Hepatocyte (in vitro differentiated cells): ENCODE measurements around the gene RBAK. TPM values are rescaled to one million over a fixed set of nuclear protein-coding genes. Genes with fewer than 3 reads are reported as not detected.

ENCODE experiments used
- DNase-seq: peaks from one replicate; pipeline ENCODE4 v3.0.0-alpha.2; 2016; ENCODE audit warnings: low spot score
- H2AFZ ChIP-seq: fragments of 200-600 bp; sonication (generic); 2 replicates; pipeline ENCODE4 v1.6.0; 2016; ENCODE audit warnings: antibody characterized with exemption, mild to moderate bottlenecking
- H3K27ac ChIP-seq: fragments of 200-600 bp; sonication (generic); 2 replicates; pipeline ENCODE4 v1.5.1; 2016; ENCODE audit warnings: mild to moderate bottlenecking
- H3K27me3 ChIP-seq: fragments of 200-600 bp; sonication (generic); 2 replicates; pipeline ENCODE4 v1.6.1; 2016
- H3K36me3 ChIP-seq: fragments of 200-600 bp; sonication (generic); replicated peaks from 2 replicates; pipeline ENCODE4 v1.5.1; 2016; ENCODE audit warnings: low read depth; ENCODE audit not compliant: insufficient read depth
- H3K4me1 ChIP-seq: fragments of 200-600 bp; sonication (generic); 2 replicates; pipeline ENCODE4 v1.5.1; 2016; ENCODE audit warnings: mild to moderate bottlenecking, moderate library complexity; ENCODE audit not compliant: insufficient read depth
- H3K4me2 ChIP-seq: fragments of 200-600 bp; sonication (generic); 2 replicates; pipeline ENCODE4 v1.6.0; 2016
- H3K4me3 ChIP-seq: fragments of 200-600 bp; sonication (generic); 2 replicates; pipeline ENCODE4 v1.5.1; 2016; ENCODE audit warnings: mild to moderate bottlenecking
- H3K79me2 ChIP-seq: fragments of 200-600 bp; sonication (generic); 2 replicates; pipeline ENCODE4 v1.6.0; 2017; ENCODE audit warnings: mild to moderate bottlenecking
- H3K9me2 ChIP-seq: fragments of 200-600 bp; sonication (generic); replicated peaks from 2 replicates; pipeline ENCODE4 v1.6.0; 2017; ENCODE audit warnings: mild to moderate bottlenecking; ENCODE audit not compliant: insufficient read depth
- H3K9me3 ChIP-seq: fragments of 200-600 bp; sonication (generic); 2 replicates; pipeline ENCODE4 v1.5.1; 2016; ENCODE audit warnings: low read depth, mild to moderate bottlenecking
- H4K20me1 ChIP-seq: fragments of 200-600 bp; sonication (generic); 2 replicates; pipeline ENCODE4 v1.6.0; 2016; ENCODE audit warnings: mild to moderate bottlenecking; ENCODE audit not compliant: insufficient read depth, poor library complexity, severe bottlenecking
- CTCF ChIP-seq: fragments of 200-600 bp; sonication (generic); IDR thresholded peaks from 2 replicates; pipeline ENCODE4 v1.5.1; 2016; ENCODE audit warnings: antibody characterized with exemption, mild to moderate bottlenecking; ENCODE audit not compliant: poor library complexity
- EZH2 ChIP-seq: fragments of 200-600 bp; sonication (generic); IDR thresholded peaks from 2 replicates; pipeline ENCODE4 v1.6.1; 2016; ENCODE audit warnings: antibody characterized with exemption, mild to moderate bottlenecking, borderline replicate concordance
- EZH2phosphoT487 ChIP-seq: fragments of 200-600 bp; sonication (generic); IDR thresholded peaks from one replicate; pipeline ENCODE4 v1.6.1; 2018; ENCODE audit warnings: antibody characterized with exemption, mild to moderate bottlenecking, low read depth, moderate library complexity; ENCODE audit not compliant: unreplicated experiment, severe bottlenecking
- WGBS: methylation state at CpG from one replicate; pipeline ENCODE4 v1.1.6; 2016; ENCODE audit warnings: low lambda C conversion rate; ENCODE audit errors: missing lambda C conversion rate; 5-methylcytosine and 5-hydroxymethylcytosine counted together
- polyA plus RNA-seq: library from polyadenylated mRNA; unstranded; fragments of >200 nt; fragmentation: Nextera tagmentation; extraction: Ambion mirVana; gene quantifications from 2 replicates; pipeline ENCODE4 v1.2.1, GENCODE V29; 2016
- total RNA-seq: library from RNA; depleted of rRNA; stranded (reverse); fragments of >200 nt; gene quantifications from 2 replicates; pipeline ENCODE4 v1.2.3, GENCODE V29; 2014

The RBAK gene
- total and polyA plus RNA-seq, 2 experiments from 2014 or later, result 5.2 to 10.9 TPM

- H3K79me2 ChIP-seq, result no peaks in the 10 kb centered on the region
- no peak overlapping the region for H3K4me3 ChIP-seq
- no peak overlapping the region for H2AFZ ChIP-seq
- no peak overlapping the region for H3K27ac ChIP-seq
- no peaks in the 10 kb centered on the region for H3K9me2 ChIP-seq
- H3K27me3 ChIP-seq, result peaks cover 8% of the 10 kb centered on the region
- H3K4me2 ChIP-seq, result no peak overlapping the region
- WGBS, result 85% methylated on average over 8 of the region's 8 CpGs
- no peaks in the 10 kb centered on the region for H3K36me3 ChIP-seq
- H3K9me3 ChIP-seq, result no peaks in the 10 kb centered on the region
- no peaks in the 10 kb centered on the region for H4K20me1 ChIP-seq
- no peak for DNase-seq
- TF ChIP-seq EZH2, result no peak
- TF ChIP-seq EZH2phosphoT487, result no peak
- no peak for TF ChIP-seq CTCF
- no peaks in the 10 kb centered on the region for H3K4me1 ChIP-seq
These were observed 43.2 kb downstream of the RBAK start for GRCh38 chr7:5088906-5089305.

GRCh38 chr7:5093948-5094347, 48.3 kb downstream of the RBAK start:
- WGBS, result 57% methylated on average over 5 of the region's 5 CpGs

GRCh38 chr7:5094641-5095040, 49.0 kb downstream of the RBAK start:
- no peak overlapping the region for H3K4me3 ChIP-seq
- H3K27me3 ChIP-seq, result no peaks in the 10 kb centered on the region
- WGBS, result 90% methylated on average over 2 of the region's 2 CpGs
- H3K4me2 ChIP-seq, result no peak overlapping the region
- H3K9me3 ChIP-seq, result no peaks in the 10 kb centered on the region
- TF ChIP-seq CTCF (no peak), EZH2phosphoT487 (no peak)
- no peaks in the 10 kb centered on the region for H3K79me2 ChIP-seq
- no peaks in the 10 kb centered on the region for H3K9me2 ChIP-seq
- DNase-seq, result no peak
- no peaks in the 10 kb centered on the region for H3K36me3 ChIP-seq
- no peaks in the 10 kb centered on the region for H3K4me1 ChIP-seq
- no peaks in the 10 kb centered on the region for H4K20me1 ChIP-seq
- H2AFZ ChIP-seq, result no peak overlapping the region
- no peak overlapping the region for H3K27ac ChIP-seq

More at GRCh38 chr7:5093948-5094347, 48.3 kb downstream of the RBAK start:
- Histone ChIP-seq H2AFZ (no peak overlapping the region), H3K36me3 (no peaks in the 10 kb centered on the region), H3K9me2 (no peaks in the 10 kb centered on the region), H3K4me2 (no peak overlapping the region), H3K4me3 (no peak overlapping the region), H3K27ac (no peak overlapping the region), H3K4me1 (no peaks in the 10 kb centered on the region), H4K20me1 (no peaks in the 10 kb centered on the region), H3K79me2 (no peaks in the 10 kb centered on the region), H3K9me3 (no peaks in the 10 kb centered on the region), H3K27me3 (no peaks in the 10 kb centered on the region)
- no peak for DNase-seq
- TF ChIP-seq EZH2phosphoT487 (no peak), CTCF (no peak), EZH2 (no peak)

- Histone ChIP-seq H3K36me3 (no peaks in the 10 kb centered on the region), H2AFZ (no peak overlapping the region), H3K4me3 (no peak overlapping the region), H3K9me3 (no peaks in the 10 kb centered on the region), H3K27ac (no peak overlapping the region), H3K4me1 (no peaks in the 10 kb centered on the region), H4K20me1 (no peaks in the 10 kb centered on the region), H3K27me3 (no peaks in the 10 kb centered on the region), H3K79me2 (no peaks in the 10 kb centered on the region), H3K9me2 (no peaks in the 10 kb centered on the region), H3K4me2 (no peak overlapping the region)
- DNase-seq, result no peak
- TF ChIP-seq EZH2, result no peak
- TF ChIP-seq EZH2phosphoT487, result no peak
- TF ChIP-seq CTCF, result no peak
- WGBS, result 66% methylated on average over 7 of the region's 7 CpGs
These were observed 70.7 kb downstream of the RBAK start for GRCh38 chr7:5116359-5116758.
